ENCODE measurements around the gene FIBP. TPM values are rescaled to one million over a fixed set of nuclear protein-coding genes. Genes with fewer than 3 reads are reported as not detected.

FIBP gene
- total and polyA plus RNA-seq, 2 experiments from 2014 or later: 140 to 199 TPM

DNA sequence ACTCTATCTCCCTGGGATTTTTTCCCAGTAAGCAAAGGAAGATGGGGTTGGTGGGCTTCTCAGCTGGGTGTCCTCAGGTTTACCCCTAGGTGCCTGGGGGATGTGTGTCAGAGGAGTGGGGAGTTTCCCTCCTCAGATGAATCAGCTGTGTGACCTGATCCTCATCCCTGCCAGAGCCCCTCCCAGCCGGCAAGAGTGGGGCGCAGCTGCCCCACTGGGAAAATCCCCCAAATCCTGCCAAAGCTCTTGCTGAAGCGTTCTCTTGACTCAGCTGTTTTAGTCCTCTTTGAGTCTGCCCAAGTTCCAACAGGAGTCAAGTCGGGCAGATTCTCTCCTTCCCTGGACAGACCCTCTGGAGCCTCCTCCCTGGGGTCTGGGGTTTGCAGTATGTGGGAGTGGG lies 24.6 kb upstream of the FIBP start:
- no peak for DNase-seq (ENCODE audit: low read depth in 1 of 2, low spot score in 1 of 2)
- no peaks in the 10 kb centered on the region for H3K9me3 ChIP-seq (ENCODE audit: low read depth)
- H3K27ac ChIP-seq: no peak overlapping the region
- no peaks in the 10 kb centered on the region for H3K36me3 ChIP-seq
- H3K4me3 ChIP-seq: no peak overlapping the region
- no peak for TF ChIP-seq CTCF (IDR thresholded peaks at IDR 0.05; ENCODE audit: low read depth, low read length)
- H3K27me3 ChIP-seq: peaks cover 13% of the 10 kb centered on the region
- no peaks in the 10 kb centered on the region for H3K4me1 ChIP-seq (ENCODE audit: low read depth)

- Histone ChIP-seq H3K27ac (no peak overlapping the region), H3K9me3 (ENCODE audit: low read depth) (no peaks in the 10 kb centered on the region), H3K36me3 (no peaks in the 10 kb centered on the region), H3K27me3 (peaks cover 20% of the 10 kb centered on the region), H3K4me3 (no peak overlapping the region), H3K4me1 (ENCODE audit: low read depth) (no peaks in the 10 kb centered on the region)
- TF ChIP-seq CTCF (IDR thresholded peaks at IDR 0.05; ENCODE audit: low read depth, low read length): peak; percentile 34
- peak; percentile 51 to 82 for DNase-seq (ENCODE audit: low read depth in 1 of 2, low spot score in 1 of 2)
Observed at GRCh38 chr11:65911682-65912568, 23.7 kb upstream of the FIBP start.

DNA sequence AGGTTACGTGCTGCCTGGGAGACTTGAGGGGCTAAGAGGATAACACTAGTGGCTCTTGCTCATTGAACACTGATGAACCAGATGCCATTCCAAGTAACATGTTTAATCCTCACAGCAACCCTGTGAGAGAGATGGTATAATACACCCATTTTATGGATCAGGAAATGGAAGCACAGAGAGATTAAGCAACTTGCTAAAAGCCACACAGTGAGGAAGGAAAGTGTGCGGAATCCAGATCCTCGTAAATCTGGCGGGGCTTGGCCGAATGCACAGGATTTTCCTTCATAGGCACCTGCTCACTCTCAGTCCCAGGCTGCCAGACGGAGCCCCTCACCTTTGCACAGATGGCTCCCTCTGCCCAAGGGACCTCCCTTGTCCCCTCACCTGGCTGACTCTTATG lies 19.6 kb upstream of the FIBP start:
- H3K4me3 ChIP-seq: no peak overlapping the region
- no peak for TF ChIP-seq CTCF (IDR thresholded peaks at IDR 0.05; ENCODE audit: low read depth, low read length)
- peaks cover 49% of the 10 kb centered on the region for H3K27me3 ChIP-seq
- DNase-seq (ENCODE audit: low read depth in 1 of 2, low spot score in 1 of 2): no peak
- no peak overlapping the region for H3K27ac ChIP-seq
- H3K4me1 ChIP-seq (ENCODE audit: low read depth): no peaks in the 10 kb centered on the region
- H3K36me3 ChIP-seq: no peaks in the 10 kb centered on the region
- no peaks in the 10 kb centered on the region for H3K9me3 ChIP-seq (ENCODE audit: low read depth)

- Histone ChIP-seq H3K4me1 (ENCODE audit: low read depth) (no peaks in the 10 kb centered on the region), H3K27ac (no peak overlapping the region), H3K9me3 (ENCODE audit: low read depth) (no peaks in the 10 kb centered on the region), H3K4me3 (no peak overlapping the region), H3K36me3 (no peaks in the 10 kb centered on the region), H3K27me3 (peaks cover 60% of the 10 kb centered on the region)
- DNase-seq (ENCODE audit: low read depth in 1 of 2, low spot score in 1 of 2): no peak
- TF ChIP-seq CTCF (IDR thresholded peaks at IDR 0.05; ENCODE audit: low read depth, low read length): no peak
Observed at GRCh38 chr11:65906602-65907001, 18.3 kb upstream of the FIBP start.

GRCh38 chr11:65903715-65904114 lies 15.4 kb upstream of the FIBP start:
- DNase-seq (ENCODE audit: low read depth in 1 of 2, low spot score in 1 of 2): no peak
- no peak for TF ChIP-seq CTCF (IDR thresholded peaks at IDR 0.05; ENCODE audit: low read depth, low read length)
- no peak overlapping the region for H3K4me3 ChIP-seq
- H3K4me1 ChIP-seq (ENCODE audit: low read depth): no peaks in the 10 kb centered on the region
- no peak overlapping the region for H3K27ac ChIP-seq
- H3K27me3 ChIP-seq: peaks cover 84% of the 10 kb centered on the region
- no peaks in the 10 kb centered on the region for H3K9me3 ChIP-seq (ENCODE audit: low read depth)
- no peaks in the 10 kb centered on the region for H3K36me3 ChIP-seq

Measured in cardiac muscle cell (in vitro differentiated cells and primary cell).